ENCODE measurements around the gene OCSTAMP.

DNA sequence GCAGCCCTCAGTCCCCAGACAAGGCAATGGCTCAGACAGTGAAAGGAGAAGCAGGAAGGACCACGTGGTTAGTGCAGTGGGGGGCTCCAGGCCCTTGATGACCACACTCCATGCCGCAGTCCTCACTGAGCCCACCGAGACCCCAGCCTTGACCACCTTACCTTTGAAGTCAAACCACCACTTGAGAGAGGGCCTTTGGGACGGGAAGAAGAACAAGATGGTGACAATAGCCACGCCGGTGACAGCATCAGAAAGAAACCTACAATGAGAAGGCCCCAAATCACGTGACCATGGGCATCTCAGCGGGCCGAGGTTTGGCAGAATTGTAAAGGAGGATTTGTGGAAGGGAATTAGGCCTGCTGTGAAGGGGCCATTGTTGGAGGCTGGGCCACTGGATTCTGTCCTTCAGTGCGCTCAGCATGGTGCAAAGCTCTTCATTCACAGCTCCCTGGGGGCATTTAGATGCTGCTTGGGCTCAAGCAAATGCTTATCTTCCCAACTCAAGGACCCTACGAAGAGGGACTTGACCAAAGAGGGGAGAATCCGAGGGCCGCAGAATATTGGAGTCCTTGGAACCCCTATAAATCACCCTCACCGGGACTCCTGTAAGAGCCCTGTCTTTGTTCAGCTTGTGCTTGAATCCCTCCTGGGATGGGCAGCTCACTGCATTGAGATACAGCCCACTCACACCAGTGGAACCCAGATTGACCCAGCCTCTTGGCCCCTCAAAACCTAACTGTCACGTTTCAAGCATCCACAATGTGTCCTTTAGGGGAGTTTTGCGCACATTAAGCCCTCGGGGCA lies 33.2 kb upstream of the OCSTAMP start:
- TF ChIP-seq, protein P1, sequence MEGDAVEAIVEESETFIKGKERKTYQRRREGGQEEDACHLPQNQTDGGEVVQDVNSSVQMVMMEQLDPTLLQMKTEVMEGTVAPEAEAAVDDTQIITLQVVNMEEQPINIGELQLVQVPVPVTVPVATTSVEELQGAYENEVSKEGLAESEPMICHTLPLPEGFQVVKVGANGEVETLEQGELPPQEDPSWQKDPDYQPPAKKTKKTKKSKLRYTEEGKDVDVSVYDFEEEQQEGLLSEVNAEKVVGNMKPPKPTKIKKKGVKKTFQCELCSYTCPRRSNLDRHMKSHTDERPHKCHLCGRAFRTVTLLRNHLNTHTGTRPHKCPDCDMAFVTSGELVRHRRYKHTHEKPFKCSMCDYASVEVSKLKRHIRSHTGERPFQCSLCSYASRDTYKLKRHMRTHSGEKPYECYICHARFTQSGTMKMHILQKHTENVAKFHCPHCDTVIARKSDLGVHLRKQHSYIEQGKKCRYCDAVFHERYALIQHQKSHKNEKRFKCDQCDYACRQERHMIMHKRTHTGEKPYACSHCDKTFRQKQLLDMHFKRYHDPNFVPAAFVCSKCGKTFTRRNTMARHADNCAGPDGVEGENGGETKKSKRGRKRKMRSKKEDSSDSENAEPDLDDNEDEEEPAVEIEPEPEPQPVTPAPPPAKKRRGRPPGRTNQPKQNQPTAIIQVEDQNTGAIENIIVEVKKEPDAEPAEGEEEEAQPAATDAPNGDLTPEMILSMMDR (IDR thresholded peaks at IDR 0.05) = no peak
- no peak for TF ChIP-seq POLR2A (IDR thresholded peaks at IDR 0.05)

All from right lobe of liver (tissue), 4 donors.